Loucy (cell line): ENCODE results near the gene DCDC2.

Source experiments
- CTCF ChIP-seq: fragments of 200-600 bp; sonication (generic); conservative IDR thresholded peaks from 2 replicates; pipeline ENCODE4 v1.5.1; 2014; ENCODE audit warnings: mild to moderate bottlenecking, antibody characterized with exemption, low read length
- EZH2phosphoT487 ChIP-seq: fragments of 200-600 bp; IDR thresholded peaks from 2 replicates; pipeline ENCODE4 v1.6.1; 2018; ENCODE audit warnings: antibody characterized with exemption, mild to moderate bottlenecking, moderate library complexity, borderline replicate concordance

GRCh38 chr6:24228123-24228522 is 129.7 kb downstream of the DCDC2 start:
- TF ChIP-seq CTCF (no peak), EZH2phosphoT487 (no peak)
